Breast epithelium (tissue), 3 donors: ENCODE results near the gene NEDD4L.

ENCODE experiments used
- CTCF ChIP-seq, 3 donors: fragments of 450-650 bp; IDR thresholded peaks; one replicate each; pipeline ENCODE4 v1.5.1; 2016 to 2017; ENCODE audit warnings: antibody characterized with exemption in 3 of 3, mild to moderate bottlenecking in 3 of 3, moderate library complexity in 3 of 3
- POLR2A ChIP-seq: fragments of 450-650 bp; IDR thresholded peaks from one replicate; pipeline ENCODE4 v1.6.1; 2016; ENCODE audit warnings: antibody characterized with exemption, mild to moderate bottlenecking, moderate library complexity

- TF ChIP-seq CTCF (IDR thresholded peaks at IDR 0.05) (no peak), POLR2A (no peak)
Observed at GRCh38 chr18:58161659-58162058, 117.6 kb downstream of the NEDD4L start.
